Eye (tissue), 1 donor: ENCODE measurements around the gene GNAI2.
"Not testable (repeated sequence)": the region's sequence is repeated elsewhere in the genome, so short reads cannot be mapped to it uniquely, and the experiment has no call there.

ENCODE experiments used
- DNase-seq: peaks from one replicate; pipeline ENCODE4 v3.0.0-alpha.2; 2015

Gene GNAI2

DNA sequence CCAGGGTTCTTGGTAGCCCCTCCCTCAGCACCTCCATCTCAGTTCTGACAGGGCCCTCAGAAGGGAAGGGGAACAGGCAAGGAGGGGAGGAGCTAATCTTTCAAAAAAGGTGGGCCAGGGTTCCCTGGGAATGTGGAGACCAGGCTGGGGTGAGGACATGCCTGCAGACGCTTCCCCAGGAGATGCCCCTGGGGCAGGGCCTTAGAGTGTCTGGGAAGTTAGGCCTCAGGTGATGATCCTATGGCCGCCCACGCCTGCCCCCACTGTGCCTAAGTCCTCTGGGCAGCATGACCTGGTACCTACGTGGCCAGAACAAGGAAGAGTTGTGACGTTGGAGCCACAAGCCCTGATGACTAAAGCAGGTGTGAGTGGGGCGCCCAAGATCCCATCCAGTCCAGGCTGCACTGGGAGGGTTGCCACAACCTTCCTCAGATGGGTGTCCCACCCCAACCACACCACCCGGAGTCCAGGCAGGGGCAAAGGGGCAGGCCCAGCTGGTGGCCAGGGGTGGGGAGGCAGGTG lies 29.0 kb downstream of the GNAI2 start:
- no peak for DNase-seq

DNA sequence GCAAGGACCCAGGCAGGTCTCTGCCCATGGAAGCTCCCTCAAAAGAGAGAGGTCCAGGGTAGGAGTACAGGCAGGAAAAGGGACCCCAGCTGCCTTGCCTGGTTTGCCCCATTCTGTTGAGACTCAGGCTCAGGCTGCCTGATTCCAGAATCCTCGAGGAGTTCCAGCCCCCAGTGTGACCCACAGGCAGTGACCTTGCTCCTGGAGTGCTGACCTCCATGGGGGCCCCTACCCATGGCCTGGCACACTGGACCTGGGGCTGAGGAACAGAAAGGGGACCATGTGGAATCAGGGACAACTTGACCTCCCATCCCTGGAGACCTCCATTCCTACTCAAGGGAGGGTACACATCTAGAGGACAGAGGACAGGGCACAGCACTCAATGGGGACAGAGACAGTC lies 29.6 kb downstream of the GNAI2 start:
- no peak for DNase-seq

DNA sequence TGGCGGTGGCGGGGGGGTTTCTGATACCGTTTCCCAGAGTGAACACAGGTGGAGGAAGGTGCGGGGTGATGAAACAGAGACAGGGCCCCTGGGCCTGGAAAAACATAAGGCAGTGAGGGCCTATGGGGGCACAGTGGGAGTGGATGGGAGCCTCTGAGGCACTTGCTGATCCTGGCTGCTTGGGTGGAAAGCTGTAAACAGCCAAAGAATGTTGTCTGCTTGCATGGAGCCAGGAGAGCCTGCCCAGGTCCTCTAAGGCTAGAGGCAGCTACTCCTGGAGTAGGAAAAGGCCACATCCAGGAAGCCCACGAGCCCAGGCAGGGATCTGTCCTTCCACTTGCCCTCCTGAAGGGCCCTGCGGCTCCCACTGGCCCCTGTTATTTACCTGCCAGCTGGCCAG lies 30.0 kb downstream of the GNAI2 start:
- DNase-seq = no peak

DNA sequence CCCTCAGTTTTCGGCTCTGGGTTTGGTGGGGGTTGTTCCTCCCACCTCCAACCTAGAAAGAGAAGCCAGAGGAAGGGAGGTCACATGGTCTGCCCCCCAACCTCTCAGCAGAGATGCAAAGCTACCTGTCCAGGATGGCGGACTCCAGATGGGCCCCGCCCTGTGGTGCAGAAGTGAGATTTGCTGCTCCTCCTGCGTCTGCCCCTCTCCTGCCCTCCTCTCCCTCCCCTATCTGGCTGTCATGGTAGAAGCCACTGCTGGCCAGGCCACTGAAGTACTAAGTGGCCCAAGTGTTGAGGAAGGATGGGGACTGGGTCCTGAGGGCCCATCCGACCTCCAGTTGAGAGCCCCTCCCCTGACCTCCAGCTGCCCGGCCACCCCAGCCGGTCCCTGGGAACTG lies 30.8 kb downstream of the GNAI2 start:
- no peak for DNase-seq

DNA sequence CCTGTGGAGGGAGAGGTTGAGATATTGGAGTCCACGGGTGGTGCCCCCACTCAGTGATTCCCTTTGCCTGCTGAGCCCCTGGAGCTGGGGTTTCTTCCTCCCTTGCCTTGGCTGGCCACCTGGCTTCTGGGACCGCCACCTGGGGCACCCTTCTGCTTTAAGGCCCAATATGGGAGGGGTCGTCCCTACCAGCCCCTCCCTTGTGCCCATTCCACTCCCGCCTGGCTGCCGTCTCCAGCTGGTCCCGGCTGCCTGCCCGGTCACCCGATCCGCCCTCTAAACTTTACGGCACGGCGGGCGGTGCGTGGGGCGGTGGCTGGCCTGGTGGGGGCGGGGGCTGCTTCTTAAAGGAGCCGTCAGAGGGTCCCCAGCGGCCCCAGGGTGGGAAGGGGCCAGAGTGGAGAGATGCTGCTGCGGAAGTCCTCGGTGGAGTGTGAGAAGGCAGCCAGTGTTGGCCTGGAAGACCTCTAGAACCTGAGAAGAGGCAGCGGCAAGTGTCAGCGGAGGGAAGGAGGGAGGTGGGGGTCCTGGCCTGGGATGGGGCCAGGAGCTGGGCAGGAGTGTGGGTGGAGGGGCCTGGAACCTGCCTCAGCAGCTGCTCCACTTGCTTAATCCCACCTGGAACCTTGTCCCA lies 31.4 kb downstream of the GNAI2 start:
- DNase-seq = peak; percentile 79

DNA sequence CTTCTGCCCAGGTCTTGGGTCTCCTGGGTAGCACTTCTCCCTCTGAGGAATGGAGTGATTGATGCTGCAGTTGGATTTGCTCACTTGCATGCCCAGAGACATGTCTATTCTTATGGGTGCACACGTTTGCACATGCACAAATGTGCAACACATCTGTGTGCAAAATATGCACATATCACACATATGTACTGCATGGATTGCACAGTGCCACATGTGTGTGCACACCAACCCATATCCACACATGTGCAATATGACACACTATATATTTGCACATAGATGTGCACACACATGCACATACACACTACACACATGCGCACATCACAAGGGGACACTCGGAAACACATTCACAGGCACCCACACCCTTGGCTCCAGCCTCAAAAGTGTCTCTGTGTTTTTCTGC lies 32.3 kb downstream of the GNAI2 start:
- DNase-seq = no peak

DNA sequence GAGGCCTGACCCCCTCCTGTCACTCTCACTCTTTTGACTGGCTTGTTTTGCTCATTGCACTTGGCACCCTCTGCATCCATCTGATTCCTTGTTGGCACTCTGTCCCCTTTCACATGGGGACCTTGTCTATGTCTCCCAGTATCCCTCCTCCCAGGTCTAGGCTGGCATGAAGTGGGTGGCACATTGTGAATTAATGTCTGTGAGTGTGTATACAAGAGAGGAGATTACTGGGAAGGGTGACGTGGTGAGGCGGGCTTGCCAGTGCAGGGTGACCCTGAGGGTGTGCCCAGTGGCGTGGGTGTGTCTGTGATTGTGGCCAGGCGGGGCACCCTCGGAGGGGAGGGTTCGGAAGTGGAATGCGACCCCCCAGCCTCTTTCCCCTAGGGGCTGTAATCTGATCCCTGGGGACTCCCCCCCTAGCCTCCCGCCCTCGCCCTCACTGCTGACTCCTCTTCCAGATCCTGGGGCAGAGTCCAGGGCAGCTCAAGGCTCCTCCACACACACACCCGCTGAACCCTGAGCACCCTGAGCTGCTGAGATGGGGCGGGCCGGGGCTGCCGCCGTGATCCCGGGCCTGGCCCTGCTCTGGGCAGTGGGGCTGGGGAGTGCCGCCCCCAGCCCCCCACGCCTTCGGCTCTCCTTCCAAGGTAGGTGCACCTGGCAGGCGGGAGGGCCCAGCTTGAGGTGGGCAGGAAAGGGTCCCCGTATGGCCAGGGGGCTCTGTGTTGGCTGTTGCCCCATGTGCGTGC lies 32.9 kb downstream of the GNAI2 start, which contains the start of gene SEMA3B:
Gene SEMA3B (plus strand): TSS at position 445 of the 749 bp plus-strand sequence. CDS start 94 bp downstream, at position 539.
- peak; percentile 50 for DNase-seq

DNA sequence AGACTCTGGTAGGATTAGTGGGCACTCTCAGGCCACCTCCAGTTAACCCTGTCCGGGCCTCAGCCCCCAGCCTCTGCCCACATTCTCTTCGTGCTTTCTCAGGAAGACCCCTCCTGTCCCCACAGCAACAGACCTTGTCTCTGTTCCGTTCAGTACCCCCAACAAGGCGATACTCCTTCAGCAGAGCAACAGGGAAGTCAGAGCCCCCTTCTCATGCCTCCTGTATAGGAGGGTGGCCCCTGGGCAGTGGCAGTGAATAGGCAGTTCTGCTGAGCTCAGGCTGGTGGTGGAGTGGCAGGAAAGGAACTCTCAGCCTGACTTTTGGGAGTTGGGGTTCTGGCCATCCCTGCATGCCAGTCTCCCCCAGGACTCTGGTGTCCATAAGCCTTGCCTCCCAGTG lies 33.5 kb downstream of the GNAI2 start:
- no peak for DNase-seq

DNA sequence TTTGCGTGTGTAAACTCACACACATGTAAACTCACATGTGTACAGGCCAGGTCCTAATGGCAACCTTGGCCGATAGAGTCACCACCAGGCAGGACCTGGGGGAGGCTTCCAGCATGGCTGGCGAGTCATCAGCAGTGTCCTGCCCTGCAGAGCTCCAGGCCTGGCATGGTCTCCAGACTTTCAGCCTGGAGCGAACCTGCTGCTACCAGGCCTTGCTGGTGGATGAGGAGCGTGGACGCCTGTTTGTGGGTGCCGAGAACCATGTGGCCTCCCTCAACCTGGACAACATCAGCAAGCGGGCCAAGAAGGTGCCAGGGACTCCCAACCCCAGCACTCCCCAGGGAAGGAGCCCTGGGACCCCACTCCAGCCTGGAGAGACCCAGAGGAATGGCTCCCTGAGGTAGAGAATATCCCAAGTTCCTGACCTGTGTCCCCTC lies 34.0 kb downstream of the GNAI2 start:
- no peak for DNase-seq

DNA sequence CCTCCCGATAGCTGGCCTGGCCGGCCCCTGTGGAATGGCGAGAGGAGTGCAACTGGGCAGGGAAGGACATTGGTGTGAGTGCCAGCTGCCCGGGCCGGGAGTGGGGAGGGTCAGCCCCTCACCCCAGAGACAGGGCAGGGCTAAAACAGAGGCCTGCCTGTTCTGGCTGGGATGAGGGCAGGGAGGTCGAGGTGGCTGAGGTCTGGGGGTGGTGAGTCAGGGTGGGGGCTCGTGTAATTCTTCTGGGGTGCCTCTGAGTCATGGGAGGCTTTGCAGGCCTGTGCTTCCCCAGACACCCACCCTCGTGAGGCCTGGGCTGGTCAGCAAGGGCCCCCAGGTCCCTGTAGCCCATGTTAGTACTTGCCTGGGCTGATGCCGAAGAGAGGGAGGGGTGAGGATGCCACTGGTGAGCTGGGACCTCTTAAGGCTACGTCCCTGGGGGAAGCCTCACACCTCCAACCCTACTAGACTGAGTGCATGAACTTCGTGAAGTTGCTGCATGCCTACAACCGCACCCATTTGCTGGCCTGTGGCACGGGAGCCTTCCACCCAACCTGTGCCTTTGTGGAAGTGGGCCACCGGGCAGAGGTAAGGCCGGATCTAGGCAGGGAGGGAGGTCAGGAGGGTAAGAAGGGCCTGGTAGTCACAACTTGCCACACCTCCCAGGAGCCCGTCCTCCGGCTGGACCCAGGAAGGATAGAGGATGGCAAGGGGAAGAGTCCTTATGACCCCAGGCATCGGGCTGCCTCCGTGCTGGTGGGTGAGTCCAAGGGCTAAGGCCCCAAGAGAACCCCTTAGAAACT lies 34.6 kb downstream of the GNAI2 start:
- DNase-seq = no peak

DNA sequence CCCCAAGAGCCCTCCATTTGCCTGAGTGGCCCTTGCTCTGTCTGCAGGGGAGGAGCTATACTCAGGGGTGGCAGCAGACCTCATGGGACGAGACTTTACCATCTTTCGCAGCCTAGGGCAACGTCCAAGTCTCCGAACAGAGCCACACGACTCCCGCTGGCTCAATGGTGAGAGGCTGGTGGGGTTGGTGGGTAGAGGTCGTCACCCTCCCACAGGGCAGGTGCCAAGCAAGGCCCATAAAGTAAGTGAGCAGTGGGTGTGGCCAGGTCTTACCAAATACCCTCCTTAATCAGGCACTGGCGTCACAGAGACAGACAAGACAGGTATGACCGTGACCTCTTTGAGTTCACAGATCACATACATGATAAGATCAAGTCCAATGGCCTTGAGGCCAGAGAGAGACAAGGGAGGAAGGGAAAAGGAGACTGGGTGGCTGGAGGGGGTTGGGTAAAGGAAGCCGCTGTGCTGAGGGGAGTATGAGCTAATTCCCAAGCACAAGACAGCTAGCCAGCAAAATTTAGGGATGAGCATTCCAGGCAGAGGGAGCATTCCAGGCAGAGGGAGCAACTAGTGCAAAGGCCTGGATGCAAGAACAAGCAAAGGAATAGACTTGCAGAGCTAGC lies 35.4 kb downstream of the GNAI2 start:
- no peak for DNase-seq

DNA sequence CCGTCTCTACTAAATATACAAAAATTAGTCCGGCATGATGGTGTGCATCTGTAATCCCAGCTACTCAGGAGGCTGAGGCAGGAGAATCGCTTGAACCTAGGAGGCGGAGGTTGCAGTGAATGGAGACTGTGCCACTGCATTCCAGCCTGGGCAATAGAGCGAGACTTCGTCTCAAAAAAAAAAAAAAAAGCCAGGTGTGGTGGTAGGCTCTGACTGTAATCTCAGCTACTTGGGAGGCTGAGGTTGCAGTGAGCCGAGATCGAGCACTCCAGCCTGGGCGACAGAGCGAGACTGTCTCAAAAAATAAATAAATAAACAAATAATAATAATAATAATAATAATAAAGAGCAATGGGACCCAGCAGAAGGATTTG lies 36.5 kb downstream of the GNAI2 start:
- DNase-seq = not testable (repeated sequence)

DNA sequence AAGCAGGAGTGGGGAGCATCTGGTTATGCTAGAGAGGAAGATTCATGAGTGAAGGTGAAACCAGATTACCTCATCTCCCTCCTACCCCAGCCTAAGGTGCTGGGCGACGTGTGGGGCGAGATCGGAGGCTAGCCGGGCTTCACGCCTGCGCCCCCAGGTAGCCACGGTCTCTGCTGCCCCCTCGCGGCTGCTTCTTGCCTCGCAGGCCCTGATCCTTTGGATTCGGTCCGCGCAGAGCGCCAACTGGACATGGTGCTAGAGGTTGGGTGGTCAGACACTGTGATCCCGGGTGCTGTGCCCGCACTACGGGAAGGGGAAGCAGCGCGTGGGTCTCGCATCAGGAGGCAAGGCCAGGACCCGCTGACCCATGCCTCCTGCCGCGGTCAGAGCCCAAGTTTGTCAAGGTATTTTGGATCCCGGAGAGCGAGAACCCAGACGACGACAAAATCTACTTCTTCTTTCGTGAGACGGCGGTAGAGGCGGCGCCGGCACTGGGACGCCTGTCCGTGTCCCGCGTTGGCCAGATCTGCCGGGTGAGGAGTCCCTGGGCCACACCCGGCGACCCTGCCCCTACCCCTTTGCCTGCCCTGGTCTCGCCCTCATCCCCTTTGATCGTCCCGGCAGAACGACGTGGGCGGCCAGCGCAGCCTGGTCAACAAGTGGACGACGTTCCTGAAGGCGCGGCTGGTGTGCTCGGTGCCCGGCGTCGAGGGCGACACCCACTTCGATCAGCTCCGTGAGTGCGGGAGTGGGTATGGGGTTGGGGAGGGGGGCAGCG lies 37.1 kb downstream of the GNAI2 start:
- DNase-seq = peak; percentile 95

DNA sequence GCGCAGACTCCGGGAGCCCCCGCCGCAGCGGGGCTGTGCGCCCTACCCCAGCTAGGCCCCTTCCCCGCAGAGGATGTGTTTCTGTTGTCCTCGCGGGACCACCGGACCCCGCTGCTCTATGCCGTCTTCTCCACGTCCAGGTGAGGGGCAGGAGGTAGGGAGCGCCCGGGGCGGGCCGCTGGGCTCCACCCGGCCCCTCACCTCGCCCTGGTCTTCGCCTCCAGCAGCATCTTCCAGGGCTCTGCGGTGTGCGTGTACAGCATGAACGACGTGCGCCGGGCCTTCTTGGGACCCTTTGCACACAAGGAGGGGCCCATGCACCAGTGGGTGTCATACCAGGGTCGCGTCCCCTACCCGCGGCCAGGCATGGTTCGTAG lies 37.7 kb downstream of the GNAI2 start:
- no peak for DNase-seq

DNA sequence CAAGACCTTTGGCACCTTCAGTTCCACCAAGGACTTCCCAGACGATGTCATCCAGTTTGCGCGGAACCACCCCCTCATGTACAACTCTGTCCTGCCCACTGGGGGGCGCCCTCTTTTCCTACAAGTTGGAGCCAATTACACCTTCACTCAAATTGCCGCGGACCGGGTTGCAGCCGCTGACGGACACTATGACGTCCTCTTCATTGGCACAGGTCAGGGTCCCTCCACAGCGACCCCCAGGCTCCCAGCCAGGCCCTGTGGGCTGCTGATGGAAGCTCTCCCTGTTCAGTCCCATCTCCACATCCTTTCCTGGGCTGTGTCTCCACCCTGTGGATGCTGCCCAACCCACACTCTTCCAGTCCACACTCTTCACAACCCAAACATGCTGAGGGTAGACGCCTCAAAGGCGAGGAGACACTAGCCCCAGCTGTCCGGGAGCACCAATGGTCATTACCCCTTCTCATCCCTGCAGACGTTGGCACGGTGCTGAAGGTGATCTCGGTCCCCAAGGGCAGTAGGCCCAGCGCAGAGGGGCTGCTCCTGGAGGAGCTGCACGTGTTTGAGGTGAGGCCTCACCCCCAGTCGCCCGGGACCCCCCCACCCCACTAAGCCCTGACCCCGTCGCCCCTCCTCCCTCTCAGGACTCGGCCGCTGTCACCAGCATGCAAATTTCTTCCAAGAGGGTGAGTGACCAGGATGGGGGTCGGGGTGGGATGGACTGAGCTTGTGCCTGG lies 38.5 kb downstream of the GNAI2 start:
- peak; percentile 82 for DNase-seq

DNA sequence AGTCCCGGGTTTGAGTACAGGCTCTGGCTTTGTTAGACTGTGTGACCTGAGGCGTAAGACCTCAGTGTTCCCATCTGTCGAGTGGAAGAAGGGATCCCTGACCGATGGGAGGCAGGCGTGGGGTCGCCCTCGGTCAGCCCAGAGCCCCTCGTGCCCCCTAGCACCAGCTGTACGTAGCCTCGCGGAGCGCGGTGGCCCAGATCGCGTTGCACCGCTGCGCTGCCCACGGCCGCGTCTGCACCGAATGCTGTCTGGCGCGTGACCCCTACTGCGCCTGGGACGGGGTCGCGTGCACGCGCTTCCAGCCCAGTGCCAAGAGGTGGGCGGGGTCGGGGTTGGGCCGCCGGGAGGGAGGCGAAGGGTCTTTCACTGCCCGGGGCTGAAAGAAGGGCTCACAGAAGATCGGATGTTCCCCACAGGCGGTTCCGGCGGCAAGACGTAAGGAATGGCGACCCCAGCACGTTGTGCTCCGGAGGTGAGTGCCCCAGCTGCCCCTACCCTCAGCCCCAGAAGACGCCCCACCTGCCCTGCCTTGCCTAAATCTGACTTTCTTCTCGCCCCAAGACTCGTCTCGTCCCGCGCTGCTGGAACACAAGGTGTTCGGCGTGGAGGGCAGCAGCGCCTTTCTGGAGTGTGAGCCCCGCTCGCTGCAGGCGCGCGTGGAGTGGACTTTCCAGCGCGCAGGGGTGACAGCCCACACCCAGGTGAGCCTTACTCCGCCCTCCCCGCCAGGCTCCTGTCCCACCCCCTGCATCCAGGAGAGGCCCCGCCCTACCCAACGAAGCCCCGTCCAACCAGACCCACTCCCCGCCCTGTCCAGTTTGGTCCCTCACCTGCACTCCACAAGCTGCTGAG lies 39.4 kb downstream of the GNAI2 start:
- DNase-seq = peak; percentile 62

DNA sequence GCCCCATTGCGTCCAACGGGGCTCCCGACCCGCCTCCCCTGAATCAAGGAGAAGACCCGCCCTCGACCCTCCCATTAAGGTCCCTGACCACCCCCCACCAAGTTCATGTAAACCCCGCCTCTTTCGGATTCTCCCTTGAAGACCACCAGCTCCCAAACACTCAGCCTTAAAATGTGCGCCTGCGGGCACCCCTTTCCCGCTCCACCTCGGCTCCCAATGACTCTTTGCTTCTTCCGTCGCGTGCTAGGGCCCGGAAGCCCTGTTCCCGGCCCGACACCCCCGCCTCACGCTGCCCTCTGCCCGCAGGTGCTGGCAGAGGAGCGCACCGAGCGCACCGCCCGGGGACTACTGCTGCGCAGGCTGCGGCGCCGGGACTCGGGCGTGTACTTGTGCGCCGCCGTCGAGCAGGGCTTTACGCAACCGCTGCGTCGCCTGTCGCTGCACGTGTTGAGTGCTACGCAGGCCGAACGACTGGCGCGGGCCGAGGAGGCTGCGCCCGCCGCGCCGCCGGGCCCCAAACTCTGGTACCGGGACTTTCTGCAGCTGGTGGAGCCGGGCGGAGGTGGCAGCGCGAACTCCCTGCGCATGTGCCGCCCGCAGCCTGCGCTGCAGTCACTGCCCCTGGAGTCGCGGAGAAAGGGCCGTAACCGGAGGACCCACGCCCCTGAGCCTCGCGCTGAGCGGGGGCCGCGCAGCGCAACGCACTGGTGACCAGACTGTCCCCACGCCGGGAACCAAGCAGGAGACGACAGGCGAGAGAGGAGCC lies 40.2 kb downstream of the GNAI2 start:
- no peak for DNase-seq

DNA sequence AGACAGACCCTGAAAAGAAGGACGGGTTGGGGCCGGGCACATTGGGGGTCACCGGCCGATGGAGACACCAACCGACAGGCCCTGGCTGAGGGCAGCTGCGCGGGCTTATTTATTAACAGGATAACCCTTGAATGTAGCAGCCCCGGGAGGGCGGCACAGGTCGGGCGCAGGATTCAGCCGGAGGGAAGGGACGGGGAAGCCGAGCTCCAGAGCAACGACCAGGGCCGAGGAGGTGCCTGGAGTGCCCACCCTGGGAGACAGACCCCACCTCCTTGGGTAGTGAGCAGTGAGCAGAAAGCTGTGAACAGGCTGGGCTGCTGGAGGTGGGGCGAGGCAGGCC lies 40.7 kb downstream of the GNAI2 start:
- DNase-seq = no peak

DNA sequence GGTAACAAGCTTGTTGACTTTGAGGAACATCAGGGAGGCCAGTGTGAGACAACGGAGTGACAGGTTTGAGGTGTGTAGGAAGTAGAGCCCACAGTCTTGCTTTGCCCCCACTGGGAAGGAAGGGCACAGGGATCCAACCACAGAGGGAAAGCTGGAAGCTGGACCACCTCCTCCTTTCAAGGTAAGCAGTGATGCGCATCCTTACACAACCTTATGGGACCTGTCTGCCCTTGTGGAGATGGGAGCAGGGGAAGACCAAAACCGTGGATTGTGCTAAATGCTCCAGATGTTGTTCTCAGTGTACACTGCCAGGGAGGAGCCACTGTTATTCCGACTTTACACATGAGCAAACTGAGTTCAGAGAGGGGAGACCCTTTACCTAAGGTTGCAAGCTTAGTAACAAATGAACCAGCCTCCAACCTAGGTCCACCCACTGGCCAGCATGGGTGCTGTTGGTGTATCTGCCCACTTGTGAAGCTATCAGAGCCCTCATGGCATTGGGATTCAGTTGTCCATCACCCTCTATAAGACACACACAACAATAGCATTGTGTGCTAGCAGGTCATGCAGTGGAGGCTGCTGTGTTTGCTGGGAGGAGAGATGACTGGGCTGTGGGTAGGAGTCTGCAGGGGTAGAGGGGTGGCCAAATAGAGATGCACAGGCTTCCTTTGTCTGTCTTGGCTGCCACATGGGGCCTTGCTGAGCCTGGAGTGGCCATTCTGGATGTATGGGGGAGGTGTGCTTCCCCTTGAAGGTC lies 42.3 kb downstream of the GNAI2 start:
- DNase-seq = no peak
